K562 (cell line): Measurements from ENCODE around the gene CAPZA1. TPM values are rescaled to one million over a fixed set of nuclear protein-coding genes. Genes with fewer than 3 reads are reported as not detected.
A peak's percentile ranks its signal among the peaks of the same experiment; 100 is the strongest.

Source experiments
- ARHGAP35 ChIP-seq: fragments of 450-650 bp; IDR thresholded peaks from 2 replicates; pipeline ENCODE4 v1.6.1; 2018; ENCODE audit not compliant: partially characterized antibody
- CTBP1 ChIP-seq: fragments of 450-650 bp; IDR thresholded peaks from 2 replicates; pipeline ENCODE4 v1.6.1; 2016; ENCODE audit warnings: borderline replicate concordance
- GABPB2 ChIP-seq: fragments of 250-450 bp; sonication (Bioruptor Pico); conservative IDR thresholded peaks from 2 replicates; pipeline ENCODE4 v1.5.1; 2021; ENCODE audit warnings: mild to moderate bottlenecking
- HOXB6 ChIP-seq: fragments of 250-450 bp; sonication (Bioruptor Pico); IDR thresholded peaks from 2 replicates; pipeline ENCODE4 v1.5.1; 2022; ENCODE audit warnings: mild to moderate bottlenecking, borderline replicate concordance
- NCOA2 ChIP-seq, 2 experiments: fragments of 450-650 bp; IDR thresholded peaks; 2 replicates each; pipeline ENCODE4 v1.6.1; 2018; ENCODE audit warnings: mild to moderate bottlenecking in 2 of 2, moderate library complexity in 1 of 2; ENCODE audit not compliant: partially characterized antibody in 2 of 2
- NFATC3 ChIP-seq: fragments of 450-650 bp; IDR thresholded peaks from 2 replicates; pipeline ENCODE4 v1.6.1; 2017; ENCODE audit warnings: mild to moderate bottlenecking
- NR2F6 ChIP-seq: fragments of 450-650 bp; formaldehyde crosslinking; IDR thresholded peaks from 2 replicates; pipeline ENCODE4 v1.4.0; 2020; ENCODE audit warnings: mild to moderate bottlenecking
- NR4A1 ChIP-seq, 2 experiments: fragments of 250-450 bp in 1 of 2; fragments of 450-650 bp in 1 of 2; sonication (Bioruptor Pico) in 1 of 2; IDR thresholded peaks; 2 replicates each; pipeline versions ENCODE4 v1.4.0 to v1.6.1; 2016 to 2020; ENCODE audit warnings: mild to moderate bottlenecking in 2 of 2, missing compliant biosample characterization in 1 of 2, missing genetic modification characterization in 1 of 2, moderate library complexity in 1 of 2
- PHF21A ChIP-seq: fragments of 450-650 bp; IDR thresholded peaks from 2 replicates; pipeline ENCODE4 v1.6.1; 2017; ENCODE audit warnings: low read depth, borderline replicate concordance
- POLR2B ChIP-seq: fragments of 450-650 bp; IDR thresholded peaks from 2 replicates; pipeline ENCODE4 v1.6.1; 2018; ENCODE audit warnings: low read depth; ENCODE audit not compliant: partially characterized antibody
- RBFOX2 ChIP-seq: fragments of 200-400 bp; formaldehyde crosslinking; IDR thresholded peaks from 2 replicates; pipeline ENCODE4 v1.6.1; 2017; ENCODE audit warnings: low read depth, mild to moderate bottlenecking, low read length, moderate library complexity
- RFX1 ChIP-seq: fragments of 450-650 bp; IDR thresholded peaks from 2 replicates; pipeline ENCODE4 v1.6.1; 2016; ENCODE audit warnings: mild to moderate bottlenecking, moderate library complexity
- SIRT6 ChIP-seq: IDR thresholded peaks from one replicate; pipeline ENCODE4 v1.6.1; 2012; ENCODE audit warnings: low read depth, mild to moderate bottlenecking, control low read depth, inconsistent platforms, low read length, moderate library complexity
- SUPT5H ChIP-seq: fragments of 450-650 bp; IDR thresholded peaks from 2 replicates; pipeline ENCODE4 v1.6.1; 2016
- ZC3H4 ChIP-seq: sonication (generic); formaldehyde crosslinking; IDR thresholded peaks from 2 replicates; pipeline ENCODE4 v1.9.0; 2021; ENCODE audit warnings: missing genetic modification reagents, borderline replicate concordance
- ZNF431 ChIP-seq: sonication (generic); formaldehyde crosslinking; IDR thresholded peaks from 2 replicates; pipeline ENCODE4 v1.8.0; 2022; ENCODE audit warnings: mild to moderate bottlenecking, missing genetic modification reagents
- ZNF77 ChIP-seq: fragments of 250-450 bp; sonication (Bioruptor Pico); IDR thresholded peaks from 2 replicates; pipeline ENCODE4 v1.5.0; 2020
- ZNF830 ChIP-seq: fragments of 250-450 bp; sonication (Bioruptor Pico); IDR thresholded peaks from 2 replicates; pipeline ENCODE4 v1.5.0; 2021; ENCODE audit warnings: mild to moderate bottlenecking
- polyA plus RNA-seq, 8 experiments: library from polyadenylated mRNA; depleted of rRNA in 4 of 8; stranded (reverse) in 5 of 8; unstranded in 3 of 8; fragments of >200 nt; fragmentation: Nextera tagmentation in 2 of 8; fragmentation: Illumina TruSeq in 1 of 8; extraction: Ambion mirVana in 2 of 8; extraction: Trizol in 1 of 8; gene quantifications; 2 replicates each; pipeline versions ENCODE4 v1.2.1 to v1.2.3, GENCODE V29; 2011 to 2014; ENCODE audit warnings: inconsistent platforms in 1 of 8, missing spikeins in 1 of 8
- total RNA-seq, 7 experiments: library from RNA; depleted of rRNA in 6 of 7; stranded (reverse); fragments of >200 nt in 6 of 7; fragmentation: Illumina TruSeq in 2 of 7; extraction: Trizol in 2 of 7; gene quantifications; 2 replicates each; pipeline versions ENCODE4 v1.2.1 to v1.2.3, GENCODE V29; 2011 to 2021; ENCODE audit warnings: low replicate concordance in 1 of 7
- TF ChIP-seq, protein P1 (sequence below): fragments of 450-650 bp; conservative IDR thresholded peaks from 2 replicates; pipeline ENCODE4 v1.6.1; 2016; ENCODE audit warnings: missing genetic modification characterization, low read depth, mild to moderate bottlenecking, missing compliant biosample characterization, moderate library complexity
- TF ChIP-seq, protein P2 (sequence below): fragments of 250-450 bp; sonication (Bioruptor Pico); IDR thresholded peaks from 2 replicates; pipeline ENCODE4 v1.8.0; 2021; ENCODE audit warnings: borderline replicate concordance, mild to moderate bottlenecking, moderate library complexity; ENCODE audit not compliant: poor library complexity, severe bottlenecking
- TF ChIP-seq, protein P3 (sequence below): fragments of 450-650 bp; IDR thresholded peaks from 2 replicates; pipeline ENCODE4 v1.6.1; 2018; ENCODE audit not compliant: partially characterized antibody
- TF ChIP-seq, protein P4 (sequence below): fragments of 200-800 bp; sonication (Bioruptor generic); IDR thresholded peaks from 2 replicates; pipeline ENCODE4 v1.6.1; 2017; ENCODE audit warnings: missing genetic modification characterization, missing compliant biosample characterization

Gene CAPZA1
- total and polyA plus RNA-seq, 9 of the 15 experiments (the other 6 are each of a cell fraction or from before 2014, with no cell fraction given): 237 to 1,020 (median 306) TPM

DNA sequence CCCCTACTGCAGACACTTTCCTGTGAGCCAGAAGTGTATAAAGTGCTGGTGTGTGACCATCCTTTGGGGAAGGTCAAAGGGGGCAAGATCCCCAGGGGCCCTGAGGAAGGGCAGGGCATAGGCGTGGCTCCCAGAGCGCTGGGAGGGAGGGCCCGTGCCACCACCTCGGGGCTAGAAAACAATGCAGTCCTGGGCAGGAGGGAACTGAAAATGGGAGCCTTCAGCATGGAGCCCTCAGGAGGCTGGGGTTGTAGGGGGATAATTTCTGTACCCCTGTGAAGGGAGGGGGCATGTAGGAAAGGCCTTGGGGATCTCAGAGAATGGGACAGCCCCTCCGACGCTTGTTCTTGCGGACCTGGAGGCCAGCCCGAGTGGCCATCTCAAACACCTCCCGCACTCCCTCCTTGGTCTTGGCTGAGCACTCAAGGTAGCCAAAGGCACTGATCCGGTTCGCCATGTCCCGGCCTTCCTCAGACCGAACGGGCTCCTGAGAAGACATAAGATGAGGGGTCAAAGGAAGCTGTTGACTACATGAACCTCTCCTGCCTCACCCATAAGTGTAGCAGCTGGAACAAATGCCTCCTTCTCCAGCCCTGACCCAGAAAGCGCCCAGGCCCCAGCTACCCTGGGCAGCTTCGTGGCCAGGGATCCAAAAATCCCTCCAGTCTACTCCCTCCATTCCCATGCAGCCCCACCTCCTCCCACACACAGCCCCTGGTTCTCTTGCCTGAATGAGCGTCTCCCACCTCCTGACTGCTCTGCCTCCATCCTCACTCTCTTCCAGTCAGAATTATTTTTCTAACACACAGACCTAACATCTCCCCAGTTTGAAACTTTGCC, 81.8 kb downstream of the CAPZA1 start (continued):
- TF ChIP-seq SIRT6 (peak; percentile 30), ZNF431 (CRISPR knock-in tag) (0 out of 2 replicates have a peak, but pooled peaks have one; percentile 10), NR2F6 (CRISPR knock-in tag) (no peak), ZNF77 (CRISPR knock-in tag) (0 out of 2 replicates have a peak, but pooled peaks have one; percentile 60), PHF21A (no peak), NFATC3 (no peak), NCOA2 (IDR thresholded peaks at IDR 0.05; ENCODE audit: partially characterized antibody in 2 of 2) (no peak), GABPB2 (CRISPR knock-in tag) (no peak), RFX1 (no peak), RBFOX2 (peak; percentile 73), ARHGAP35 (peak; percentile 29), ZNF830 (CRISPR knock-in tag) (no peak), HOXB6 (CRISPR knock-in tag) (0 out of 2 replicates have a peak, but pooled peaks have one; percentile 6), CTBP1 (no peak), POLR2B (peak; percentile 43), ZC3H4 (CRISPR knock-in tag) (peak; percentile 80; the same call in 1 of the 2 replicates), NR4A1 (CRISPR knock-in tag; IDR thresholded peaks at IDR 0.05) (no peak), NR4A1 (tag; IDR thresholded peaks at IDR 0.05) (peak; percentile 28; the same call in 1 of the 2 replicates), SUPT5H (peak; percentile 57)
- TF ChIP-seq, protein P1, sequence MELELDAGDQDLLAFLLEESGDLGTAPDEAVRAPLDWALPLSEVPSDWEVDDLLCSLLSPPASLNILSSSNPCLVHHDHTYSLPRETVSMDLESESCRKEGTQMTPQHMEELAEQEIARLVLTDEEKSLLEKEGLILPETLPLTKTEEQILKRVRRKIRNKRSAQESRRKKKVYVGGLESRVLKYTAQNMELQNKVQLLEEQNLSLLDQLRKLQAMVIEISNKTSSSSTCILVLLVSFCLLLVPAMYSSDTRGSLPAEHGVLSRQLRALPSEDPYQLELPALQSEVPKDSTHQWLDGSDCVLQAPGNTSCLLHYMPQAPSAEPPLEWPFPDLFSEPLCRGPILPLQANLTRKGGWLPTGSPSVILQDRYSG (tag): no peak; the same call in 1 of the 2 replicates
- TF ChIP-seq, protein P2, sequence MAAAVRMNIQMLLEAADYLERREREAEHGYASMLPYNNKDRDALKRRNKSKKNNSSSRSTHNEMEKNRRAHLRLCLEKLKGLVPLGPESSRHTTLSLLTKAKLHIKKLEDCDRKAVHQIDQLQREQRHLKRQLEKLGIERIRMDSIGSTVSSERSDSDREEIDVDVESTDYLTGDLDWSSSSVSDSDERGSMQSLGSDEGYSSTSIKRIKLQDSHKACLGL (CRISPR knock-in tag): no peak
- TF ChIP-seq, protein P3, sequence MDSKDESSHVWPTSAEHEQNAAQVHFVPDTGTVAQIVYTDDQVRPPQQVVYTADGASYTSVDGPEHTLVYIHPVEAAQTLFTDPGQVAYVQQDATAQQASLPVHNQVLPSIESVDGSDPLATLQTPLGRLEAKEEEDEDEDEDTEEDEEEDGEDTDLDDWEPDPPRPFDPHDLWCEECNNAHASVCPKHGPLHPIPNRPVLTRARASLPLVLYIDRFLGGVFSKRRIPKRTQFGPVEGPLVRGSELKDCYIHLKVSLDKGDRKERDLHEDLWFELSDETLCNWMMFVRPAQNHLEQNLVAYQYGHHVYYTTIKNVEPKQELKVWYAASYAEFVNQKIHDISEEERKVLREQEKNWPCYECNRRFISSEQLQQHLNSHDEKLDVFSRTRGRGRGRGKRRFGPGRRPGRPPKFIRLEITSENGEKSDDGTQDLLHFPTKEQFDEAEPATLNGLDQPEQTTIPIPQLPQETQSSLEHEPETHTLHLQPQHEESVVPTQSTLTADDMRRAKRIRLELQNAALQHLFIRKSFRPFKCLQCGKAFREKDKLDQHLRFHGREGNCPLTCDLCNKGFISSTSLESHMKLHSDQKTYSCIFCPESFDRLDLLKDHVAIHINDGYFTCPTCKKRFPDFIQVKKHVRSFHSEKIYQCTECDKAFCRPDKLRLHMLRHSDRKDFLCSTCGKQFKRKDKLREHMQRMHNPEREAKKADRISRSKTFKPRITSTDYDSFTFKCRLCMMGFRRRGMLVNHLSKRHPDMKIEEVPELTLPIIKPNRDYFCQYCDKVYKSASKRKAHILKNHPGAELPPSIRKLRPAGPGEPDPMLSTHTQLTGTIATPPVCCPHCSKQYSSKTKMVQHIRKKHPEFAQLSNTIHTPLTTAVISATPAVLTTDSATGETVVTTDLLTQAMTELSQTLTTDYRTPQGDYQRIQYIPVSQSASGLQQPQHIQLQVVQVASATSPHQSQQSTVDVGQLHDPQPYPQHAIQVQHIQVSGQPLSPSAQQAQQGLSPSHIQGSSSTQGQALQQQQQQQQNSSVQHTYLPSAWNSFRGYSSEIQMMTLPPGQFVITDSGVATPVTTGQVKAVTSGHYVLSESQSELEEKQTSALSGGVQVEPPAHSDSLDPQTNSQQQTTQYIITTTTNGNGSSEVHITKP: no peak
- TF ChIP-seq, protein P4, sequence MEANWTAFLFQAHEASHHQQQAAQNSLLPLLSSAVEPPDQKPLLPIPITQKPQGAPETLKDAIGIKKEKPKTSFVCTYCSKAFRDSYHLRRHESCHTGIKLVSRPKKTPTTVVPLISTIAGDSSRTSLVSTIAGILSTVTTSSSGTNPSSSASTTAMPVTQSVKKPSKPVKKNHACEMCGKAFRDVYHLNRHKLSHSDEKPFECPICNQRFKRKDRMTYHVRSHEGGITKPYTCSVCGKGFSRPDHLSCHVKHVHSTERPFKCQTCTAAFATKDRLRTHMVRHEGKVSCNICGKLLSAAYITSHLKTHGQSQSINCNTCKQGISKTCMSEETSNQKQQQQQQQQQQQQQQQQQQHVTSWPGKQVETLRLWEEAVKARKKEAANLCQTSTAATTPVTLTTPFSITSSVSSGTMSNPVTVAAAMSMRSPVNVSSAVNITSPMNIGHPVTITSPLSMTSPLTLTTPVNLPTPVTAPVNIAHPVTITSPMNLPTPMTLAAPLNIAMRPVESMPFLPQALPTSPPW (CRISPR knock-in tag): no peak
